HEK293 (cell line): ENCODE results near the gene SPACA9.
A peak's percentile ranks its signal among the peaks of the same experiment; 100 is the strongest.

ENCODE experiments used
- CTCF ChIA-PET: fragments of 350-600 bp; formaldehyde crosslinking; extraction: SDS; loops from one replicate; lab custom pipeline; 2021; ENCODE audit warnings: antibody characterized with exemption; lab: Yijun Ruan, JAX
- POLR2A ChIA-PET: fragments of 300-600 bp; formaldehyde crosslinking; extraction: SDS; loops from one replicate; lab custom pipeline; 2020; ENCODE audit warnings: antibody characterized with exemption, inconsistent platforms; lab: Yijun Ruan, JAX
- H3K27ac ChIP-seq: fragments of 200-500 bp; sonication (Bioruptor generic); 2 replicates; pipeline ENCODE4 v1.5.1; 2014; ENCODE audit warnings: low read depth, low read length, control low read depth, inconsistent platforms; ENCODE audit errors: extremely low read depth
- H3K36me3 ChIP-seq, 2 experiments: fragments of 200-500 bp in 1 of 2; sonication (Bioruptor generic) in 1 of 2; 1 replicate in 1 of 2; 2 replicates in 1 of 2; pipeline ENCODE4 v1.5.1; 2014 to 2017; ENCODE audit warnings: inconsistent platforms in 2 of 2, low read length in 2 of 2; ENCODE audit not compliant: control insufficient read depth in 2 of 2, insufficient read depth in 1 of 2
- H3K4me1 ChIP-seq: fragments of 200-500 bp; sonication (Bioruptor generic); 2 replicates; pipeline ENCODE4 v1.5.1; 2014; ENCODE audit warnings: mild to moderate bottlenecking, low read length, inconsistent platforms; ENCODE audit not compliant: control insufficient read depth, insufficient read depth
- H3K4me3 ChIP-seq: 2 replicates; pipeline ENCODE4 v1.5.1; 2011; ENCODE audit warnings: low read depth, mild to moderate bottlenecking, control low read depth, low read length, moderate library complexity
- H3K9me3 ChIP-seq: fragments of 200-500 bp; sonication (Bioruptor generic); 2 replicates; pipeline ENCODE4 v1.5.1; 2014; ENCODE audit warnings: low read depth, low read length, inconsistent platforms; ENCODE audit not compliant: control insufficient read depth, insufficient read depth
- GFI1B ChIP-seq: fragments of 450-650 bp; formaldehyde crosslinking; IDR thresholded peaks from 2 replicates; pipeline ENCODE4 v1.5.1; 2016; ENCODE audit warnings: missing biosample characterization, missing genetic modification characterization
- HOXA7 ChIP-seq: sonication (generic); formaldehyde crosslinking; IDR thresholded peaks from 2 replicates; pipeline ENCODE4 v1.8.1; 2022; ENCODE audit warnings: missing genetic modification reagents, borderline replicate concordance
- KLF9 ChIP-seq: fragments of 450-650 bp; formaldehyde crosslinking; IDR thresholded peaks from 2 replicates; pipeline ENCODE4 v1.5.1; 2016; ENCODE audit warnings: missing biosample characterization, missing genetic modification characterization, low read depth
- PRDM10 ChIP-seq: fragments of 450-650 bp; formaldehyde crosslinking; IDR thresholded peaks from 2 replicates; pipeline ENCODE4 v1.5.1; 2016; ENCODE audit warnings: missing biosample characterization, missing genetic modification characterization
- RBAK ChIP-seq: fragments of 450-650 bp; formaldehyde crosslinking; IDR thresholded peaks from 2 replicates; pipeline ENCODE4 v1.5.1; 2016; ENCODE audit warnings: missing biosample characterization, missing genetic modification characterization
- REPIN1 ChIP-seq: fragments of 450-650 bp; formaldehyde crosslinking; IDR thresholded peaks from 2 replicates; pipeline ENCODE4 v1.5.1; 2017; ENCODE audit warnings: missing biosample characterization, missing genetic modification characterization, low read depth
- SP2 ChIP-seq: fragments of 450-650 bp; formaldehyde crosslinking; IDR thresholded peaks from 2 replicates; pipeline ENCODE4 v1.5.1; 2016; ENCODE audit warnings: missing biosample characterization, missing genetic modification characterization
- TRIM28 ChIP-seq: IDR thresholded peaks from 2 replicates; pipeline ENCODE4 v1.6.1; 2011; ENCODE audit warnings: low read length, control low read depth, borderline replicate concordance
- ZBTB8A ChIP-seq: fragments of 450-650 bp; formaldehyde crosslinking; IDR thresholded peaks from 2 replicates; pipeline ENCODE4 v1.5.1; 2016; ENCODE audit warnings: missing biosample characterization, missing genetic modification characterization
- ZNF174 ChIP-seq: fragments of 450-650 bp; formaldehyde crosslinking; IDR thresholded peaks from 2 replicates; pipeline ENCODE4 v1.5.0; 2017; ENCODE audit warnings: missing biosample characterization, mild to moderate bottlenecking, missing genetic modification characterization
- ZNF184 ChIP-seq: fragments of 450-650 bp; IDR thresholded peaks from 2 replicates; pipeline ENCODE4 v1.5.1; 2018; ENCODE audit warnings: missing biosample characterization, mild to moderate bottlenecking, missing genetic modification characterization
- ZNF2 ChIP-seq: fragments of 450-650 bp; formaldehyde crosslinking; IDR thresholded peaks from 2 replicates; pipeline ENCODE4 v1.5.1; 2016; ENCODE audit warnings: missing biosample characterization, missing genetic modification characterization
- ZNF280C ChIP-seq: fragments of 450-650 bp; formaldehyde crosslinking; IDR thresholded peaks from 2 replicates; pipeline ENCODE4 v1.5.1; 2016; ENCODE audit warnings: missing biosample characterization, missing genetic modification characterization
- ZNF324 ChIP-seq: fragments of 450-650 bp; formaldehyde crosslinking; IDR thresholded peaks from 2 replicates; pipeline ENCODE4 v1.5.1; 2016; ENCODE audit warnings: missing biosample characterization, missing genetic modification characterization
- ZNF423 ChIP-seq: fragments of 450-650 bp; formaldehyde crosslinking; IDR thresholded peaks from 2 replicates; pipeline ENCODE4 v1.5.1; 2016; ENCODE audit warnings: missing biosample characterization, missing genetic modification characterization
- ZNF585B ChIP-seq: fragments of 450-650 bp; formaldehyde crosslinking; IDR thresholded peaks from 2 replicates; pipeline ENCODE4 v1.5.1; 2016; ENCODE audit warnings: missing biosample characterization, missing genetic modification characterization
- ZNF624 ChIP-seq: fragments of 450-650 bp; formaldehyde crosslinking; IDR thresholded peaks from 2 replicates; pipeline ENCODE4 v1.5.1; 2017; ENCODE audit warnings: missing biosample characterization, missing genetic modification characterization
- ZNF629 ChIP-seq: fragments of 450-650 bp; formaldehyde crosslinking; IDR thresholded peaks from 2 replicates; pipeline ENCODE4 v1.5.1; 2017; ENCODE audit warnings: missing biosample characterization, missing genetic modification characterization
- ZNF654 ChIP-seq: fragments of 450-650 bp; formaldehyde crosslinking; IDR thresholded peaks from 2 replicates; pipeline ENCODE4 v1.5.1; 2016; ENCODE audit warnings: low read depth, missing biosample characterization, missing genetic modification characterization
- ZNF768 ChIP-seq: fragments of 450-650 bp; formaldehyde crosslinking; IDR thresholded peaks from 2 replicates; pipeline ENCODE4 v1.5.1; 2018; ENCODE audit warnings: missing biosample characterization, mild to moderate bottlenecking, missing genetic modification characterization
- TF ChIP-seq, protein P1 (sequence below): fragments of 450-650 bp; formaldehyde crosslinking; IDR thresholded peaks from 2 replicates; pipeline ENCODE4 v1.5.1; 2016; ENCODE audit warnings: missing biosample characterization, missing genetic modification characterization
- TF ChIP-seq, protein P2 (sequence below): fragments of 450-650 bp; formaldehyde crosslinking; IDR thresholded peaks from 2 replicates; pipeline ENCODE4 v1.5.1; 2016; ENCODE audit warnings: missing biosample characterization, missing genetic modification characterization
- TF ChIP-seq, protein P3 (sequence below): IDR thresholded peaks from 2 replicates; pipeline ENCODE4 v1.6.1; 2011; ENCODE audit warnings: mild to moderate bottlenecking, low read depth, low read length, borderline replicate concordance

Gene SPACA9

DNA sequence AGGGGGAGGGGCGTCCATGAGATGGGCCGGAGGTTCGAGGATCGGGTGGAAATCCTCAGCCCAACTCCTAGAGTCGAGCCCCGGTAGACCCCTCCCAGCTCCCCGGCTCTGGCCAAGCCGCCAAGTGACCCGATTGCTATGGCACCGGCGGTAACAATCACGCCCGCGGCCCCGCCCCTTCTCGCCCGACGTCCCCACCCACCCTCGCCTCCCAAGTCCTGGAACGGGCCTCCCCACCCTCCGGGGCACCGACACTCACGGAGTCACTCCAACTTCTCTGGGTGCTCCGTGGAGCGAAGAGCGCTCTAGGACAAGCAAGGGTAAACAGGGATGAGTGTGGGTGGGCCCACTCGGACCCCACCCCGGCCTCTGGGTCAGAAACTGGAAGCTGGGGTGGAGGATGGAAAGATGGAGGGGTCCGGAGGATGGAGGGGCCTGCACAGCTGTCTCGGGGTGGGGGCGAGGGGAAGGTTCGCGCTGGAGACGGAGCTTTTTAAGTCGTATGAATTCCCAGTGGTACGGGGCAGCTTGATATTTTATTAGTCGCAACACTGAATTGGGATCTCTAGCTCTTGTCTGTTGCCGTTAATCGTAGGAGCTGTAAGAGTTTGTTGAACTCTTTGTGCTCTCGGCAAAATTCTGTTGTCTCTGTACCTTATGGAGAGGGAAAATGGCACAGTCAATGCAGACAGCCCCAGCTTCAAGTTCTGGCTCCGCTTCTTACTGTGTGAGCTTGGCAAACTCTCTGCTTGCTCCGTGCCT, at the start of gene SPACA9:
SPACA9 (plus strand) TSS at position 204 of the 762 bp plus-strand sequence. CDS start 5,050 bp downstream, outside the sequence.
- no peaks in the 10 kb centered on the region for H3K9me3 ChIP-seq
- ChIA-PET POLR2A (interaction anchor here (0.7 to 2.4 kb wide), 2 partner anchors 10 to 66 kb away, joined by 3 to 8 read pairs; partner anchors contain the start of gene TSC1), CTCF (interaction anchor here (0.6 to 4.7 kb wide), 3 partner anchors 19 to 93 kb away, joined by 4 to 39 read pairs (median 4); no protein-coding TSS in a partner anchor)
- H3K27ac ChIP-seq, result peak within 1 kb of the TSS; percentile 10; the same call in 1 of the 2 replicates
- H3K4me1 ChIP-seq, result no peaks in the 10 kb centered on the region
- H3K36me3 ChIP-seq, result no peaks in the 10 kb centered on the region
- H3K4me3 ChIP-seq, result peak within 1 kb of the TSS; percentile 73
- TF ChIP-seq REPIN1 (tag by site-specific recombination) (no peak), TRIM28 (no peak), SP2 (0 out of 2 replicates have a peak, but pooled peaks have one; percentile 13), PRDM10 (tag by site-specific recombination) (0 out of 2 replicates have a peak, but pooled peaks have one; percentile 6), ZNF585B (no peak), ZNF280C (no peak), ZNF2 (no peak), ZNF324 (tag by site-specific recombination) (no peak), ZNF629 (tag by site-specific recombination) (no peak), ZNF184 (tag by site-specific recombination) (no peak), ZNF423 (tag by site-specific recombination) (no peak), ZNF768 (tag by site-specific recombination) (no peak), GFI1B (tag by site-specific recombination) (no peak), KLF9 (tag by site-specific recombination) (peak; percentile 78), ZNF654 (no peak), HOXA7 (no peak), ZBTB8A (tag by site-specific recombination) (0 out of 2 replicates have a peak, but pooled peaks have one; percentile 7), RBAK (tag by site-specific recombination) (no peak), ZNF624 (tag by site-specific recombination) (no peak), ZNF174 (no peak)
- TF ChIP-seq, protein P1, sequence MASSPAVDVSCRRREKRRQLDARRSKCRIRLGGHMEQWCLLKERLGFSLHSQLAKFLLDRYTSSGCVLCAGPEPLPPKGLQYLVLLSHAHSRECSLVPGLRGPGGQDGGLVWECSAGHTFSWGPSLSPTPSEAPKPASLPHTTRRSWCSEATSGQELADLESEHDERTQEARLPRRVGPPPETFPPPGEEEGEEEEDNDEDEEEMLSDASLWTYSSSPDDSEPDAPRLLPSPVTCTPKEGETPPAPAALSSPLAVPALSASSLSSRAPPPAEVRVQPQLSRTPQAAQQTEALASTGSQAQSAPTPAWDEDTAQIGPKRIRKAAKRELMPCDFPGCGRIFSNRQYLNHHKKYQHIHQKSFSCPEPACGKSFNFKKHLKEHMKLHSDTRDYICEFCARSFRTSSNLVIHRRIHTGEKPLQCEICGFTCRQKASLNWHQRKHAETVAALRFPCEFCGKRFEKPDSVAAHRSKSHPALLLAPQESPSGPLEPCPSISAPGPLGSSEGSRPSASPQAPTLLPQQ (tag by site-specific recombination), result peak; percentile 33; the same call in 1 of the 2 replicates
- TF ChIP-seq, protein P2, sequence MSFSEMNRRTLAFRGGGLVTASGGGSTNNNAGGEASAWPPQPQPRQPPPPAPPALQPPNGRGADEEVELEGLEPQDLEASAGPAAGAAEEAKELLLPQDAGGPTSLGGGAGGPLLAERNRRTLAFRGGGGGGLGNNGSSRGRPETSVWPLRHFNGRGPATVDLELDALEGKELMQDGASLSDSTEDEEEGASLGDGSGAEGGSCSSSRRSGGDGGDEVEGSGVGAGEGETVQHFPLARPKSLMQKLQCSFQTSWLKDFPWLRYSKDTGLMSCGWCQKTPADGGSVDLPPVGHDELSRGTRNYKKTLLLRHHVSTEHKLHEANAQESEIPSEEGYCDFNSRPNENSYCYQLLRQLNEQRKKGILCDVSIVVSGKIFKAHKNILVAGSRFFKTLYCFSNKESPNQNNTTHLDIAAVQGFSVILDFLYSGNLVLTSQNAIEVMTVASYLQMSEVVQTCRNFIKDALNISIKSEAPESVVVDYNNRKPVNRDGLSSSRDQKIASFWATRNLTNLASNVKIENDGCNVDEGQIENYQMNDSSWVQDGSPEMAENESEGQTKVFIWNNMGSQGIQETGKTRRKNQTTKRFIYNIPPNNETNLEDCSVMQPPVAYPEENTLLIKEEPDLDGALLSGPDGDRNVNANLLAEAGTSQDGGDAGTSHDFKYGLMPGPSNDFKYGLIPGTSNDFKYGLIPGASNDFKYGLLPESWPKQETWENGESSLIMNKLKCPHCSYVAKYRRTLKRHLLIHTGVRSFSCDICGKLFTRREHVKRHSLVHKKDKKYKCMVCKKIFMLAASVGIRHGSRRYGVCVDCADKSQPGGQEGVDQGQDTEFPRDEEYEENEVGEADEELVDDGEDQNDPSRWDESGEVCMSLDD (tag by site-specific recombination), result peak; percentile 4; the same call in 1 of the 2 replicates
- TF ChIP-seq, protein P3, sequence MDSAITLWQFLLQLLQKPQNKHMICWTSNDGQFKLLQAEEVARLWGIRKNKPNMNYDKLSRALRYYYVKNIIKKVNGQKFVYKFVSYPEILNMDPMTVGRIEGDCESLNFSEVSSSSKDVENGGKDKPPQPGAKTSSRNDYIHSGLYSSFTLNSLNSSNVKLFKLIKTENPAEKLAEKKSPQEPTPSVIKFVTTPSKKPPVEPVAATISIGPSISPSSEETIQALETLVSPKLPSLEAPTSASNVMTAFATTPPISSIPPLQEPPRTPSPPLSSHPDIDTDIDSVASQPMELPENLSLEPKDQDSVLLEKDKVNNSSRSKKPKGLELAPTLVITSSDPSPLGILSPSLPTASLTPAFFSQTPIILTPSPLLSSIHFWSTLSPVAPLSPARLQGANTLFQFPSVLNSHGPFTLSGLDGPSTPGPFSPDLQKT, result no peak
